GM10266 (cell line): ENCODE results near the gene ETV7.

Experiments used
- DNase-seq: peaks from one replicate; pipeline ENCODE4 v3.0.0; 2012; ENCODE audit errors: extremely low spot score
- CTCF ChIP-seq: IDR thresholded peaks from 2 replicates; pipeline ENCODE4 v1.5.1; 2012; ENCODE audit warnings: mild to moderate bottlenecking, low read depth; ENCODE audit not compliant: control insufficient read depth, insufficient read depth; ENCODE audit errors: missing control alignments

The ETV7 gene

DNA sequence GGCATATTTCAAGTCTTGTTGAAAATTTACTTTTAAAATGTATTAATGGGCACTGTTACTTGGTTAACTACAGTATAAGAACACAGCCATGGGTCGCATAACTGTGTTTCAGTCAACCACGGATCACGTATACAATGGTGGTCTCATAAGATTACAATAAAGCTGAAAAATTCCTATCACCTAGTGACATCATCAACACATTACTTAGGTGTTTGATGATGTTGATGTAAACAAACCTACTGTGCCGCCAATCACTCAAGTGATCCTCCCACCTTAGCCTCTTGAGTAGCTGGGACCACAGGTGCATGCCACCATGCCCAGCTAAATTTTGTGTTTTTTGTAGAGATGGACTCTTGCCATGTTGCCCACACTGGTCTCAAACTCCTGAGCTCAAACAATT, 16.7 kb upstream of the ETV7 start:
- no peak for TF ChIP-seq CTCF
- no peak for DNase-seq

DNA sequence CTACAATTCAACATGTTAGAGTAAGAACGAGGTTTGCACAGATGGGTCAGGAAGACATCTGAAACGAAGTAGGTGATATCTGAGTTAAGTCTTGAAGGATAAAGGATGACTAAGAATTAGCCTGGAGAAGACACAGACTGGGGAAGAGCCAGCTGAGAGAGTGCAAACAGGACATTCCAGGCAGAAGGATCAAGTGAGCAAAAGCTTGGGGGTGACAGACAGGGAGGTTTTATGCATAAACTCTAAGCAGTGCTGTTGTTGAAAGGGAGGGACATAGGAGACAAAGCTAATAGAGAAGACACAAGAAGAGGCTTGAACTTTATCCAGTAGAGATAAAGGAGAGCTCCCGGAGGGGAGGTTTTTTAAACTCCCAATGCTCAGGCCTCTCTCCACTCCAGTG, 15.0 kb upstream of the ETV7 start:
- DNase-seq = no peak

DNA sequence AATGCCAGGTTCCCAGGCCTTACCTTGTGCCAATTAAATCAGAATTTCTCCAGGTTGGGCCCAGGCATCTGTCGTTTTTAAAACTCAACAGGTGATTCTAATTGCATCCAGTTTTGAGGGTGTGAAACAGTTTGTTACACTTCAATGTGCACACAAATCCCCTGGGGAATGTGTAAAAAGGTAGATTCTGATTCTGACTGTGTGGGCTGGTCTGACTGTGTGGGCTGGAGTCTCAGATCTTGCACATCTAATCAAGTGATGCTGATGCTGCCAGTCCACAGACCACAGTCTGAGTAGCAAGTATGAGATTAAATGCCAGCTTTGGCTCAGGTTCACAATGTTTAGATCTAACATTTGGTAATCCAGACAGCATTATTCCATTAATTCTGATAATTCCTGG, 12.5 kb upstream of the ETV7 start:
- DNase-seq = no peak
- TF ChIP-seq CTCF = no peak

More for the DNA sequence above, 15.0 kb upstream of the ETV7 start:
- no peak for TF ChIP-seq CTCF

DNA sequence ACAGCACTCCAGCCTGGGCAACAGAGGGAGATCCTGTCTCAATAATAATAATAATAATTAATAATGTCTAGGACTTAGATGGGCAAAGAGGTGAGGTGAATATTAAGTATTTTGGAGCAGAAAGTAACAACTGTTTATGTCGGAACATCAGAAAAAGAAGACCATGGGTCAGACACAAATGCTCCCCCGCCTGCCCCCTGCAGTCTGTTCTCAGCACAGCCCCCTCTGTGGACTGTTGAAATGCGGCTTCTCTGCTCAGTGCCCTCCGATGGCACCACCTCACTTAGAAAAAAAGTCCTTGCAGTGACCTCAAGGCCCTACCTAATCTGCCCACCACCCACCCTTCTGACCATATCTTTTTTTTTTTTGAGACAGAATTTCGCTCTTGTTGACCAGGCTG, 5.2 kb upstream of the ETV7 start:
- no peak for TF ChIP-seq CTCF
- no peak for DNase-seq

- DNase-seq = no peak
- TF ChIP-seq CTCF = no peak
Measured at GRCh38 chr6:36389353-36389752, 1.9 kb upstream of the ETV7 start.

DNA sequence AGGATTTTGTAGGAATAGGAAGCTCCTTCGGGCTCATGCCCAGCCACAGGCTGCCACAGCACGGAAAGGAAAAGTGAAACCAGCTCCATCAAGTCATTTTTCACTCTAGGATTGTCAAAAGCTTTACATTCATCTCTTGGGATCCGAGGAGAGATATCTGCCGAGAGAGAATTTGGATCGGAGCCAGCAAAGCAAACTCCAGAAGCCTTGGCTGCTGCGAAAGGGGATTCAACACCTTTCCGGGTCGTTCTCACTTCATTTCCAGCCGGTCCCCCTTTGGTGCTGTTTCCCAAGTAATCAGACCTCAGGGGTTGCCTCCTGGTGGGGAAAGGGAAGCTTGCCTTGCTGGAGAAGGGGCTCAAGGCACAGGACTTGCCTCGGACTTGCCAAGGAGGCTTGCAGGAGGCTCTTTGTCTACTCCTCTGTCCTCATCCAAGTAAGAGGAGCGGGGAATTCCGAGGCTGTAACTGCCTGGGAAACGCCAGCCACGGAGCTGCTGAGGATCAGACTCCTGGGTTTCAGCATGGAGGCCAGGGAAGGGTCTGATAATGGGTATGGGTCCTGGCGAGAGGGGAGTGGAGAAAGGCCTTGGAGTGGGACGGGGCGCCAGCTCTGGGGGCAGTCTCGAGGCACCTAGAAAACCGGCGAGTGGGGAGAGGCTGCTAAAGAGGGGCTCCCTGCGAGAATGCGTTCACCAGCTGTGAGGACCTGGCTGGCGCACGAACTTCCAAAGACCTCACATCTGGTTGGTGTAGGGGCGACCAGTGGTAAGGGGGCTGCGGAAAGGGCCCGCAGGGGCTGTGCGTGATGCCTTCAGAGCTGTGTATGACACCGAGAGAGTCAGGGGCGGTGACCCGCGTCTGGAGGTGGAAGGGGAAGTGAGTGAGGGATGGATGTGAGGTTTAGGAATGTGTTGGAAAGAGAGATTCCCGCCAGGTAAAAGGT, 702 bp downstream of the ETV7 start:
- DNase-seq = no peak
- no peak for TF ChIP-seq CTCF

DNA sequence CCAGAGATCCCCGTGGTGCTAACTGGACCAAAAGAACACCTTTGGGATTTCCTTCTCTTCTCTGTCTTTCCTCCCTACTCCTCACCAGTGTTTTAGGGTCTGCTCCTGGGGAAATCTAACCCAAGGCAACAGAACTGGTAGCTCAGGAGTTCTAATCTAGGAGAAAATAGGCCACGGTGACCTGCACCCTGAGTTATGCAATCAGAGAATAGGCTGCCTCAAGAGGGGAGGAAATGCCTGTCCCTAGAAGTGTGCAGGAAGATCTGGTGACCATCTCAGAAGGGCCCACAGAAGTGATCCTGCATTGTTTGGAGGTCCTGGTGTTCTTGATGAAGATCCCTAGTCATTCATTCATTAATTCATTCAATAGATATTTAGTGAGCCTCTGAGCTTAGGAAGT, 3.4 kb downstream of the ETV7 start:
- no peak for TF ChIP-seq CTCF
- no peak for DNase-seq
